HepG2 (cell line): ENCODE data around the gene PLXNB2. TPM values are rescaled to one million over a fixed set of nuclear protein-coding genes. Genes with fewer than 3 reads are reported as not detected.

Source experiments
- FOXA3 ChIP-seq: IDR thresholded peaks from 2 replicates; pipeline ENCODE4 v1.6.1; 2016; ENCODE audit warnings: missing genetic modification reagents, missing compliant biosample characterization
- JUNB ChIP-seq: sonication (generic); formaldehyde crosslinking; IDR thresholded peaks from 2 replicates; pipeline ENCODE4 v1.8.0; 2022; ENCODE audit warnings: missing genetic modification reagents, mild to moderate bottlenecking, borderline replicate concordance
- MAF1 ChIP-seq: sonication (generic); formaldehyde crosslinking; IDR thresholded peaks from 2 replicates; pipeline ENCODE4 v1.5.0; 2020; ENCODE audit warnings: missing genetic modification reagents, borderline replicate concordance
- MEIS1 ChIP-seq: sonication (generic); formaldehyde crosslinking; IDR thresholded peaks from 2 replicates; pipeline ENCODE4 v1.9.0; 2021; ENCODE audit warnings: mild to moderate bottlenecking, missing genetic modification reagents, moderate library complexity, borderline replicate concordance
- NFYC ChIP-seq: IDR thresholded peaks from 2 replicates; pipeline ENCODE4 v1.6.1; 2016; ENCODE audit warnings: missing genetic modification reagents, missing compliant biosample characterization
- NR2C2 ChIP-seq: sonication (generic); formaldehyde crosslinking; IDR thresholded peaks from 2 replicates; pipeline ENCODE4 v1.4.0; 2020; ENCODE audit warnings: missing genetic modification reagents, mild to moderate bottlenecking, moderate library complexity, borderline replicate concordance
- PHF5A ChIP-seq: IDR thresholded peaks from one replicate; pipeline ENCODE4 v1.6.1; 2018; ENCODE audit warnings: low read depth, missing genetic modification reagents; ENCODE audit not compliant: unreplicated experiment
- POLR2A ChIP-seq, 2 experiments: IDR thresholded peaks; 2 replicates each; pipeline ENCODE4 v1.6.1; 2011; ENCODE audit warnings: low read depth in 2 of 2, low read length in 2 of 2, mild to moderate bottlenecking in 1 of 2, moderate library complexity in 1 of 2; ENCODE audit not compliant: insufficient read depth in 1 of 2
- U2AF2 ChIP-seq: fragments of 200-400 bp; formaldehyde crosslinking; IDR thresholded peaks from 2 replicates; pipeline ENCODE4 v1.6.1; 2017; ENCODE audit warnings: low read depth, mild to moderate bottlenecking, low read length
- ZNF143 ChIP-seq: sonication (generic); formaldehyde crosslinking; IDR thresholded peaks from 2 replicates; pipeline ENCODE4 v1.4.0; 2020; ENCODE audit warnings: missing genetic modification reagents
- ZNF264 ChIP-seq: sonication (generic); formaldehyde crosslinking; IDR thresholded peaks from 2 replicates; pipeline ENCODE4 v1.4.0; 2020; ENCODE audit warnings: missing genetic modification reagents
- ZNF446 ChIP-seq: sonication (generic); formaldehyde crosslinking; IDR thresholded peaks from 2 replicates; pipeline ENCODE4 v1.5.0; 2020; ENCODE audit warnings: mild to moderate bottlenecking, missing genetic modification reagents
- ZNF614 ChIP-seq: IDR thresholded peaks from 2 replicates; pipeline ENCODE4 v1.6.1; 2018; ENCODE audit warnings: missing biosample characterization, missing genetic modification reagents, inconsistent platforms, borderline replicate concordance
- ZNF746 ChIP-seq: sonication (generic); formaldehyde crosslinking; IDR thresholded peaks from 2 replicates; pipeline ENCODE4 v1.8.0; 2022; ENCODE audit warnings: mild to moderate bottlenecking, missing genetic modification reagents
- ZSCAN30 ChIP-seq: sonication (generic); formaldehyde crosslinking; IDR thresholded peaks from 2 replicates; pipeline ENCODE4 v1.5.0; 2020; ENCODE audit warnings: mild to moderate bottlenecking, missing genetic modification reagents
- polyA plus RNA-seq, 8 experiments: library from polyadenylated mRNA; depleted of rRNA in 3 of 8; stranded (reverse) in 7 of 8; unstranded in 1 of 8; fragments of >200 nt; fragmentation: Illumina TruSeq in 4 of 8; extraction: Trizol in 4 of 8; gene quantifications; 2 replicates each; pipeline versions ENCODE4 v1.2.1 to v1.2.3, GENCODE V29; 2011 to 2016; ENCODE audit warnings: low read depth in 4 of 8, missing spikeins in 1 of 8, mixed read lengths in 1 of 8; ENCODE audit not compliant: insufficient read depth in 1 of 8
- total RNA-seq, 5 experiments: library from RNA; depleted of rRNA; stranded (reverse); fragments of >200 nt; fragmentation: Illumina TruSeq; extraction: Trizol; gene quantifications; 2 replicates each; pipeline ENCODE4 v1.2.3, GENCODE V29; 2016; ENCODE audit warnings: low read depth in 1 of 5
- TF ChIP-seq, protein P1 (sequence below): sonication (generic); formaldehyde crosslinking; IDR thresholded peaks from 2 replicates; pipeline ENCODE4 v1.4.0; 2020; ENCODE audit warnings: missing genetic modification reagents, borderline replicate concordance
- TF ChIP-seq, protein P2 (sequence below): sonication (generic); formaldehyde crosslinking; IDR thresholded peaks from 2 replicates; pipeline ENCODE4 v1.4.0; 2020; ENCODE audit warnings: mild to moderate bottlenecking, missing genetic modification reagents
- TF ChIP-seq, protein P3 (sequence below): sonication (generic); formaldehyde crosslinking; IDR thresholded peaks from 2 replicates; pipeline ENCODE4 v1.8.0; 2022; ENCODE audit warnings: mild to moderate bottlenecking, missing genetic modification reagents, moderate library complexity

The PLXNB2 gene
- total and polyA plus RNA-seq, 2 of the 13 experiments (the other 11 are each of a cell fraction or from before 2014, with no cell fraction given) = 32.6 to 68.9 TPM

DNA sequence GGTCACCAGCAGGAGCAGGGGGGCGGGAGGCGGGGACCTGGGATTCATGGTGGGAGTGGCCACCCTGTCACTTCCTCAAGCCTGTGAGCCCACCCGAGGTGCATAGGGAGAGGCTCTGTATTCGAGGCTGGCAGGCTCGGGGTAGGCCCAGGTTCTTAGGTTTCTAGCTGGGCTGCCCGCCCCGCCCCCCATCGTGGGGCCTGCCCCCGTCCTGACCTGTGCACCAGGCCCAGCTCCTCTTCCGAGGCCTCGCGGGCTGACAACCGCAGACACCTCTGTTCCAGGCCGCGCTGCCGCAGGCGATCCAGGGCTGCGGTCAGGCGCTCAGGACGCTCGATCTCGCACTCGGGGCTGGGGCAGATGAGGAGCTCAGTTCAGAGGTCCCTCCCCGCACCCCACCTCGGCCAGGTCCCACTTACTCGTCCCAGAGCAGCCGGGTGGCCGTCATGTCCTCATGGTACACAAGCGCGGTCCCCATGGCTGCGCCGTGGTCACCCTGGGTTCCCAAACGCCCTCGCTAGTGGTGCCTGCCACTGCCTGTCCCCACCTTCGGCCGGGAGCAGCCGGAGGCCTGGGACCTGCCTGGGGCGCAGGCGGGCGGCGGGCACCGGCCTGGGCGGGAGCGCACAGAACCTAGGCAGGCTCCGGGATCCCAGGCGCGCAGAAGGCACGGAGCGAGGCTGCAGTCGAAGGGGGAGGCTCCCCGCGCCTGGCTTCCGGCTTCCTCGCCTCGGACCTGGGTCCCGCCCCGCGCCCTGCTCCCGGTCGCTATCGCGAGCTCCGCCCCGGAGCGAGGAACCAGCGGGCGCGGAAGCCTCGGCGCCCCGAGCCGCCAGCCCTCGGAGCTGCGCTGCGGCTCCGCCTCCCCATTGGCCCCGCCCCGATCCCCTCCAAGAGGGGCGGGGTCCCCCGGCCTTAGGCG, 56.6 kb downstream of the PLXNB2 start, which contains the start of gene HDAC10 (continued):
- 0 out of 2 replicates have a peak, but pooled peaks have one; percentile 5 for TF ChIP-seq MEIS1 (CRISPR knock-in tag)
- TF ChIP-seq, protein P1, sequence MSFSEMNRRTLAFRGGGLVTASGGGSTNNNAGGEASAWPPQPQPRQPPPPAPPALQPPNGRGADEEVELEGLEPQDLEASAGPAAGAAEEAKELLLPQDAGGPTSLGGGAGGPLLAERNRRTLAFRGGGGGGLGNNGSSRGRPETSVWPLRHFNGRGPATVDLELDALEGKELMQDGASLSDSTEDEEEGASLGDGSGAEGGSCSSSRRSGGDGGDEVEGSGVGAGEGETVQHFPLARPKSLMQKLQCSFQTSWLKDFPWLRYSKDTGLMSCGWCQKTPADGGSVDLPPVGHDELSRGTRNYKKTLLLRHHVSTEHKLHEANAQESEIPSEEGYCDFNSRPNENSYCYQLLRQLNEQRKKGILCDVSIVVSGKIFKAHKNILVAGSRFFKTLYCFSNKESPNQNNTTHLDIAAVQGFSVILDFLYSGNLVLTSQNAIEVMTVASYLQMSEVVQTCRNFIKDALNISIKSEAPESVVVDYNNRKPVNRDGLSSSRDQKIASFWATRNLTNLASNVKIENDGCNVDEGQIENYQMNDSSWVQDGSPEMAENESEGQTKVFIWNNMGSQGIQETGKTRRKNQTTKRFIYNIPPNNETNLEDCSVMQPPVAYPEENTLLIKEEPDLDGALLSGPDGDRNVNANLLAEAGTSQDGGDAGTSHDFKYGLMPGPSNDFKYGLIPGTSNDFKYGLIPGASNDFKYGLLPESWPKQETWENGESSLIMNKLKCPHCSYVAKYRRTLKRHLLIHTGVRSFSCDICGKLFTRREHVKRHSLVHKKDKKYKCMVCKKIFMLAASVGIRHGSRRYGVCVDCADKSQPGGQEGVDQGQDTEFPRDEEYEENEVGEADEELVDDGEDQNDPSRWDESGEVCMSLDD (CRISPR knock-in tag) = peak; percentile 26; the same call in 1 of the 2 replicates
- TF ChIP-seq ZNF446 (CRISPR knock-in tag) = no peak
- peak; percentile 44 to 75; a peak in 3 of 4 replicates for TF ChIP-seq POLR2A (IDR thresholded peaks at IDR 0.05; ENCODE audit: insufficient read depth in 1 of 2, low read depth in 2 of 2, low read length in 2 of 2)
- no peak for TF ChIP-seq ZNF143 (CRISPR knock-in tag)
- no peak for TF ChIP-seq ZNF264 (CRISPR knock-in tag)
- no peak for TF ChIP-seq NFYC (CRISPR knock-in tag)
- TF ChIP-seq U2AF2 = no peak
- TF ChIP-seq MAF1 = no peak
- no peak for TF ChIP-seq ZSCAN30 (CRISPR knock-in tag)
- no peak for TF ChIP-seq ZNF614 (CRISPR knock-in tag)
- no peak for TF ChIP-seq JUNB (CRISPR knock-in tag)
- TF ChIP-seq PHF5A = no peak
- TF ChIP-seq, protein P2, sequence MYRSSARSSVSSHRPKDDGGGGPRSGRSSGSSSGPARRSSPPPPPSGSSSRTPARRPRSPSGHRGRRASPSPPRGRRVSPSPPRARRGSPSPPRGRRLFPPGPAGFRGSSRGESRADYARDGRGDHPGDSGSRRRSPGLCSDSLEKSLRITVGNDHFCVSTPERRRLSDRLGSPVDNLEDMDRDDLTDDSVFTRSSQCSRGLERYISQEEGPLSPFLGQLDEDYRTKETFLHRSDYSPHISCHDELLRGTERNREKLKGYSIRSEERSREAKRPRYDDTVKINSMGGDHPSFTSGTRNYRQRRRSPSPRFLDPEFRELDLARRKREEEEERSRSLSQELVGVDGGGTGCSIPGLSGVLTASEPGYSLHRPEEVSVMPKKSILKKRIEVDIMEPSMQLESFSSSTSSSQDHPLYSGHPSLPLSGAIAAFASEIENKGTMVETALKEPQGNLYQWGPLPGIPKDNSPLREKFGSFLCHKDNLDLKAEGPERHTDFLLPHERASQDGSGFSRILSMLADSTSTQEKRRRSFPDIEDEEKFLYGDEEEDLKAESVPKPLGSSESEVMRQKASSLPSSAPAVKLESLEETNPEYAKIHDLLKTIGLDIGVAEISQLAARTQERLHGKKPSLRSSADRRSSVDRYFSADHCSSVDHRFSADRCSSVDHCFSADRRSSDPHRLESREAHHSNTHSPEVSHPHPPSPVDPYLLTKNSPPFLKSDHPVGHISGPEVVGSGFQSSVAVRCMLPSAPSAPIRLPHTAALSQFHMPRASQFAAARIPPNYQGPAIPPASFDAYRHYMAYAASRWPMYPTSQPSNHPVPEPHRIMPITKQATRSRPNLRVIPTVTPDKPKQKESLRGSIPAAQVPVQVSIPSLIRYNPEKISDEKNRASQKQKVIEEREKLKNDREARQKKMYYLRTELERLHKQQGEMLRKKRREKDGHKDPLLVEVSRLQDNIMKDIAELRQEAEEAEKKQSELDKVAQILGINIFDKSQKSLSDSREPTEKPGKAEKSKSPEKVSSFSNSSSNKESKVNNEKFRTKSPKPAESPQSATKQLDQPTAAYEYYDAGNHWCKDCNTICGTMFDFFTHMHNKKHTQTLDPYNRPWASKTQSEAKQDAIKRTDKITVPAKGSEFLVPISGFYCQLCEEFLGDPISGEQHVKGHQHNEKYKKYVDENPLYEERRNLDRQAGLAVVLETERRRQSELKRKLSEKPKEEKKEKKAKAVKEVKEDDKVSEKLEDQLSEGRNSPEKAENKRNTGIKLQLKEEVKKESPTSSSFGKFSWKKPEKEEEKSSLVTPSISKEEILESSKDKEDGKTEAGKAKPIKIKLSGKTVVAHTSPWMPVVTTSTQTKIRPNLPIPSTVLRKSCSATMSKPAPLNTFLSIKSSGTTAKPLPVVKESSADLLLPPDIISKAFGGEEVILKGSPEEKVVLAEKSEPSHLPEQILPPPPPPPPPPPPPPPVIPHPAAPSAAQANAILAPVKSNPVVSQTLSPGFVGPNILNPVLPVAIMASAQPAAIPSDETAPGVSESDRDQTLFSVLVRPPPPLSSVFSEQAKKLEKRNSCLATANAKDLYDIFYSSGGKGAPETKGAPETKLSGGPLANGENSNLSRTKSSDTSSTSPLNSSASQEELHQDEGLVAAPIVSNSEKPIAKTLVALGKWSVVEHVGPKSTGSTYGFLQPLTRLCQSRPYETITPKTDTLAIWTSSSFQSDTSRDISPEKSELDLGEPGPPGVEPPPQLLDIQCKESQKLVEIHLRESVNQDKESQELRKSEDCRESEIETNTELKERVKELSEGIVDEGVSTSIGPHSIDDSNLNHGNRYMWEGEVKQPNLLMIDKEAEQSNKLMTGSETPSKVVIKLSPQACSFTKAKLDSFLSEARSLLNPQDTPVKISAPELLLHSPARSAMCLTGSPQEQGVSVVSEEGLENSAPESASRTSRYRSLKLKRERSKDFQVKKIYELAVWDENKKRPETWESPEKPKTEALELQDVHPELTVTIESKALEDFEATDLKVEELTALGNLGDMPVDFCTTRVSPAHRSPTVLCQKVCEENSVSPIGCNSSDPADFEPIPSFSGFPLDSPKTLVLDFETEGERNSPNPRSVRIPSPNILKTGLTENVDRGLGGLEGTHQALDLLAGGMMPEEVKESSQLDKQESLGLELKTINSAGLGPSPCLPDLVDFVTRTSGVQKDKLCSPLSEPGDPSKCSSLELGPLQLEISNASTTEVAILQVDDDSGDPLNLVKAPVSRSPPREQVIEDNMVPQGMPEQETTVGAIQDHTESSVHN (CRISPR knock-in tag) = no peak
- TF ChIP-seq, protein P3, sequence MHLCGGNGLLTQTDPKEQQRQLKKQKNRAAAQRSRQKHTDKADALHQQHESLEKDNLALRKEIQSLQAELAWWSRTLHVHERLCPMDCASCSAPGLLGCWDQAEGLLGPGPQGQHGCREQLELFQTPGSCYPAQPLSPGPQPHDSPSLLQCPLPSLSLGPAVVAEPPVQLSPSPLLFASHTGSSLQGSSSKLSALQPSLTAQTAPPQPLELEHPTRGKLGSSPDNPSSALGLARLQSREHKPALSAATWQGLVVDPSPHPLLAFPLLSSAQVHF (CRISPR knock-in tag) = no peak
- 0 out of 2 replicates have a peak, but pooled peaks have one; percentile 45 for TF ChIP-seq ZNF746 (CRISPR knock-in tag)
- TF ChIP-seq FOXA3 (CRISPR knock-in tag) = no peak
- TF ChIP-seq NR2C2 = no peak
